VCaP (cell line): ENCODE results near the gene SLC2A8.

Experiments used
- H3K27ac ChIP-seq: fragments of 450-650 bp; 2 replicates; pipeline ENCODE4 v1.5.1; 2017
- CTCF ChIP-seq: fragments of 450-650 bp; conservative IDR thresholded peaks from 2 replicates; pipeline ENCODE4 v1.5.1; 2017; ENCODE audit warnings: mild to moderate bottlenecking, moderate library complexity

The SLC2A8 gene

GRCh38 chr9:127418037-127418471 is 21.1 kb downstream of the SLC2A8 start:
- H3K27ac ChIP-seq = no peak overlapping the region
- peak; percentile 5; the same call in 1 of the 2 replicates for TF ChIP-seq CTCF

GRCh38 chr9:127419348-127419747 is 22.4 kb downstream of the SLC2A8 start:
- TF ChIP-seq CTCF = no peak

GRCh38 chr9:127421057-127421456 is 24.1 kb downstream of the SLC2A8 start:
- no peak overlapping the region for H3K27ac ChIP-seq

More at GRCh38 chr9:127419348-127419747, 22.4 kb downstream of the SLC2A8 start:
- H3K27ac ChIP-seq = no peak overlapping the region

GRCh38 chr9:127422133-127422782 is 25.3 kb downstream of the SLC2A8 start:
- TF ChIP-seq CTCF = no peak
- H3K27ac ChIP-seq = peak overlapping the region; percentile 98; the same call in 1 of the 2 replicates

More at GRCh38 chr9:127421057-127421456, 24.1 kb downstream of the SLC2A8 start:
- TF ChIP-seq CTCF = no peak

GRCh38 chr9:127422787-127423186 is 25.8 kb downstream of the SLC2A8 start:
- H3K27ac ChIP-seq = peak overlapping the region; percentile 98
- TF ChIP-seq CTCF = no peak

- no peak for TF ChIP-seq CTCF
- peak overlapping the region; percentile 98 for H3K27ac ChIP-seq
These were observed 26.5 kb downstream of the SLC2A8 start for GRCh38 chr9:127423476-127423933.

- no peak for TF ChIP-seq CTCF
- H3K27ac ChIP-seq = peak within 1 kb of the TSS; percentile 98
These were observed 27.1 kb downstream of the SLC2A8 start, which contains the start of gene ZNF79 for GRCh38 chr9:127423934-127424675. TSS of gene ZNF79 (plus strand) at chr9:127424382. CDS start at chr9:127424788, 406 bp downstream.
